ENCODE results near the gene ZNF425.

DNA sequence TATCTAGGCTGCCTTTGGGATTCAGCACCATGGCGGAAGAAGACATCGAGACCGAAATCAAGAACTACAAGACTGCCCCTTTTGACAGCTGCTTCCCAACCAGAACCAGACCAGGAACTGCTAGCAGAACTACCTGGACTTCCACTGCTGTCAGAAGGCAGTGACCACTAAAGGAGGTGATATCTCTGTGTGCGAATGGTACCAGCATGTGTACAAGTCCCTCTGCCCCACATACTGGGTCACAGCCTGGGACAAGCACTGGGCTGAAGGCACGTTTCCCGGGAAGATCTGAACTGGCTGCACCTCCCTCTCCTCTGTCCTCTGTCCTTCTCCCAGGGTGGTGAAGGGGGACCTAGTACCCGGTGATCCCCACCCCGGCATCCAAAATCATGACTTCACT is 72.2 kb downstream of the ZNF425 start:
- TF ChIP-seq CTCF (IDR thresholded peaks at IDR 0.05): no peak
- no peak for TF ChIP-seq POLR2A (IDR thresholded peaks at IDR 0.05)

Measured in stomach (tissue), 4 donors.